Measurements from ENCODE around the gene HADHA.

The HADHA gene

GRCh38 chr2:26144031-26144430 lies 100.4 kb downstream of the HADHA start:
- peaks cover 8% of the 10 kb centered on the region for H3K36me3 Mint-ChIP-seq (ENCODE audit: low read depth)
- H3K4me3 Mint-ChIP-seq = no peak overlapping the region
- H3K4me1 Mint-ChIP-seq (ENCODE audit: low read depth) = peaks cover 15% of the 10 kb centered on the region
- peak overlapping the region; percentile 52 for H3K27ac Mint-ChIP-seq
- H3K9me3 Mint-ChIP-seq = no peaks in the 10 kb centered on the region
- intact Hi-C loops (cut with micrococcal nuclease) = loop anchor here (10.0 kb wide), 1 partner anchor 59 kb away; no protein-coding TSS in a partner anchor
- H3K27me3 Mint-ChIP-seq = peaks cover 9% of the 10 kb centered on the region

- H3K4me1 Mint-ChIP-seq (ENCODE audit: low read depth) = peaks cover 15% of the 10 kb centered on the region
- H3K27ac Mint-ChIP-seq = no peak overlapping the region
- no peaks in the 10 kb centered on the region for H3K27me3 Mint-ChIP-seq
- no peak overlapping the region for H3K4me3 Mint-ChIP-seq
- peaks cover 8% of the 10 kb centered on the region for H3K36me3 Mint-ChIP-seq (ENCODE audit: low read depth)
- no peaks in the 10 kb centered on the region for H3K9me3 Mint-ChIP-seq
- intact Hi-C loops (cut with micrococcal nuclease) = loop anchor here (10.0 kb wide), 1 partner anchor 56 kb away; no protein-coding TSS in a partner anchor
These were observed 103.2 kb downstream of the HADHA start for GRCh38 chr2:26141145-26141769.

All from dendritic cell treated with granulocyte-macrophage colony-stimulating factor and Interleukin-4, amounts not matched to agents 40 ng/mL and 50 ng/mL, for 4 days (primary cell).